NCI-H1105 treated with DMSO at 0.1 percent for 48 hours (cell line): ENCODE data around the gene TRIM13.
"Not testable (repeated sequence)": the region's sequence is repeated elsewhere in the genome, so short reads cannot be mapped to it uniquely, and the experiment has no call there.

ENCODE experiments used
- DNase-seq: peaks from one replicate; lab custom pipeline; 2025; lab: John Stamatoyannopoulos, UW

Gene TRIM13

GRCh38 chr13:49997955-49998354 lies 1.1 kb downstream of the TRIM13 start:
- no peak for DNase-seq

- DNase-seq: no peak
Measured at GRCh38 chr13:49998714-49999624, 2.1 kb downstream of the TRIM13 start.

GRCh38 chr13:50001287-50001686 lies 4.4 kb downstream of the TRIM13 start:
- no peak for DNase-seq

GRCh38 chr13:50006426-50007135 lies 9.7 kb downstream of the TRIM13 start:
- DNase-seq: no peak

- no peak for DNase-seq
Measured at GRCh38 chr13:50011461-50011860, 14.6 kb downstream of the TRIM13 start.

GRCh38 chr13:50012396-50013169 lies 15.7 kb downstream of the TRIM13 start:
- DNase-seq: no peak

- no peak for DNase-seq
Measured at GRCh38 chr13:50014386-50014785, 17.5 kb downstream of the TRIM13 start.

GRCh38 chr13:50015258-50015657 lies 18.4 kb downstream of the TRIM13 start, which contains the start of gene KCNRG:
TSS of gene KCNRG (plus strand) at chr13:50015444. CDS start at chr13:50015494, 50 bp downstream.
- no peak for DNase-seq

GRCh38 chr13:50015750-50016149 lies 18.9 kb downstream of the TRIM13 start:
- DNase-seq: no peak

GRCh38 chr13:50016444-50016843 lies 19.6 kb downstream of the TRIM13 start:
- DNase-seq: no peak

- no peak for DNase-seq
Measured at GRCh38 chr13:50017819-50018218, 21.0 kb downstream of the TRIM13 start.

GRCh38 chr13:50025436-50025835 lies 28.6 kb downstream of the TRIM13 start:
- DNase-seq: no peak

- DNase-seq: no peak
Measured at GRCh38 chr13:50026788-50027473, 30.1 kb downstream of the TRIM13 start.

GRCh38 chr13:50030315-50030714 lies 33.5 kb downstream of the TRIM13 start:
- DNase-seq: no peak

GRCh38 chr13:50033725-50034124 lies 36.9 kb downstream of the TRIM13 start:
- DNase-seq: no peak

GRCh38 chr13:50037788-50038187 lies 40.9 kb downstream of the TRIM13 start:
- DNase-seq: no peak

- no peak for DNase-seq
Measured at GRCh38 chr13:50038266-50038665, 41.4 kb downstream of the TRIM13 start.

GRCh38 chr13:50052478-50052877 lies 55.6 kb downstream of the TRIM13 start:
- no peak for DNase-seq

- no peak for DNase-seq
Measured at GRCh38 chr13:50053844-50054243, 57.0 kb downstream of the TRIM13 start.

GRCh38 chr13:50055454-50055853 lies 58.6 kb downstream of the TRIM13 start:
- no peak for DNase-seq

- DNase-seq: no peak
Measured at GRCh38 chr13:50060718-50061117, 63.9 kb downstream of the TRIM13 start.

- DNase-seq: not testable (repeated sequence)
Measured at GRCh38 chr13:50062336-50062735, 65.5 kb downstream of the TRIM13 start.
